Astrocyte of the cerebellum (primary cell): ENCODE results near the gene CBR3.
A peak's percentile ranks its signal among the peaks of the same experiment; 100 is the strongest.

Source experiments
- DNase-seq: peaks from one replicate; pipeline ENCODE4 v3.0.0-alpha.2; 2011; ENCODE audit warnings: low read depth
- H3K4me3 ChIP-seq: 2 replicates; pipeline ENCODE4 v1.5.1; 2011; ENCODE audit warnings: mild to moderate bottlenecking, low read depth, low read length, moderate library complexity
- CTCF ChIP-seq: IDR thresholded peaks from 2 replicates; pipeline ENCODE4 v1.5.1; 2012; ENCODE audit warnings: low read length, low read depth, moderate library complexity, mild to moderate bottlenecking; ENCODE audit errors: missing control alignments
- in situ Hi-C: cut with HindIII; loops from 2 replicates; pipeline ENCODE4 v1.10.0; 2017; ENCODE audit warnings: low sequenced_read_pairs

Gene CBR3

GRCh38 chr21:36169470-36170128 lies 34.7 kb downstream of the CBR3 start:
- no peak overlapping the region for H3K4me3 ChIP-seq
- TF ChIP-seq CTCF = peak; percentile 26
- in situ Hi-C loops = no loop called here
- no peak for DNase-seq

GRCh38 chr21:36170823-36171222 lies 35.9 kb downstream of the CBR3 start:
- no peak for TF ChIP-seq CTCF
- no peak overlapping the region for H3K4me3 ChIP-seq
- DNase-seq = no peak
- in situ Hi-C loops = no loop called here

GRCh38 chr21:36171336-36171735 lies 36.5 kb downstream of the CBR3 start:
- in situ Hi-C loops = no loop called here
- no peak overlapping the region for H3K4me3 ChIP-seq
- TF ChIP-seq CTCF = no peak
- no peak for DNase-seq

- in situ Hi-C loops = no loop called here
- TF ChIP-seq CTCF = no peak
- DNase-seq = no peak
- H3K4me3 ChIP-seq = no peak overlapping the region
These were observed 37.0 kb downstream of the CBR3 start for GRCh38 chr21:36171741-36172331.

GRCh38 chr21:36174780-36175179 lies 39.9 kb downstream of the CBR3 start:
- no peak for TF ChIP-seq CTCF
- in situ Hi-C loops = no loop called here
- DNase-seq = no peak
- H3K4me3 ChIP-seq = no peak overlapping the region

GRCh38 chr21:36175771-36176565 lies 41.1 kb downstream of the CBR3 start:
- TF ChIP-seq CTCF = no peak
- no peak for DNase-seq
- in situ Hi-C loops = no loop called here
- no peak overlapping the region for H3K4me3 ChIP-seq
